ENCODE measurements around the gene SLC44A2.
"Not testable (repeated sequence)": the region's sequence is repeated elsewhere in the genome, so short reads cannot be mapped to it uniquely, and the experiment has no call there.

The SLC44A2 gene

DNA sequence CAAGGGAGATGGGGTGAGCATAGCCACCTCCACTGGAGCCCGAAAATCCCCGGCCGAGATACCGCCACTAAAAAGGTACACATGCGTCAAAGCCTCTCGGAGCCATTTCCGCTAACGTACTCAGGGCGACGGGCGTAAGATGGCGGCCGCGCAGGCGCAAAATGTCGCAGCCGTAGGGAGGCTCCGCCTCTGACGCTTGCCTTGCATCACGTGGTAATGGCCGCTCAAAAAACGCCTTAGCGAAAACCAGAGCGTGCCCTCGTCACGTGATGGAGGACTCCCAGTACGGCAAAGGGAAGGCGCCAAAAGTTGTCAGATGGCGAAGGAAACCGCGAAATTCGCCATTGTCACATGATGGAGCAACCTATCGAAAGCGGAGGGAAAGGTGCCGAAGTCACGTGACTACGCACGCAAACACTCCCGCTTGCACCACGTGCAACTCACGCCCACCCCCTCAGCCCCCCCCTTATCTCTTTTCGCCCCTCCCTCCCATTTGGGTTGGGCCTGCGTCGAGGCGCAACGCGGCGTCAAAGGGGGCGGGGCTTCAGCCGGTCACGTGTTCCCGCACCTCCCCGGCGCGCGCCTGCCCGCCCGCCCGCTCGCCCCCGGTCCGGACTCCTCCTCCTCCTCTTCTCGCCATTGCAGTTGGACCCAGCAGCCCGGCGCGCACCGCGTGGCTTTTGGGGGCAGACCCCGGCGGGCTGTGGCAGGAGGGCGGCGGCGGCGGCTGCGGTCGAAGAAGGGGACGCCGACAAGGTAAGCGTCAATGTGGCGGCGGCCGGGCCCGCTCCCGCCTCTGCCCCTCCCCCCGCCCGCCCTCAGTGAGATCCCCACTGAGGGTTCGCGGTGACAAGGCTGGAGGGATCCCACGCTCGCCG lies 28.6 kb downstream of the SLC44A2 start, which contains the start of gene ILF3:
Gene ILF3, plus strand, starts transcription at position 615 of the 878 bp plus-strand sequence. CDS start 16,260 bp downstream, outside the sequence.
- peak; percentile 99 to 100 (median 100) for DNase-seq

DNA sequence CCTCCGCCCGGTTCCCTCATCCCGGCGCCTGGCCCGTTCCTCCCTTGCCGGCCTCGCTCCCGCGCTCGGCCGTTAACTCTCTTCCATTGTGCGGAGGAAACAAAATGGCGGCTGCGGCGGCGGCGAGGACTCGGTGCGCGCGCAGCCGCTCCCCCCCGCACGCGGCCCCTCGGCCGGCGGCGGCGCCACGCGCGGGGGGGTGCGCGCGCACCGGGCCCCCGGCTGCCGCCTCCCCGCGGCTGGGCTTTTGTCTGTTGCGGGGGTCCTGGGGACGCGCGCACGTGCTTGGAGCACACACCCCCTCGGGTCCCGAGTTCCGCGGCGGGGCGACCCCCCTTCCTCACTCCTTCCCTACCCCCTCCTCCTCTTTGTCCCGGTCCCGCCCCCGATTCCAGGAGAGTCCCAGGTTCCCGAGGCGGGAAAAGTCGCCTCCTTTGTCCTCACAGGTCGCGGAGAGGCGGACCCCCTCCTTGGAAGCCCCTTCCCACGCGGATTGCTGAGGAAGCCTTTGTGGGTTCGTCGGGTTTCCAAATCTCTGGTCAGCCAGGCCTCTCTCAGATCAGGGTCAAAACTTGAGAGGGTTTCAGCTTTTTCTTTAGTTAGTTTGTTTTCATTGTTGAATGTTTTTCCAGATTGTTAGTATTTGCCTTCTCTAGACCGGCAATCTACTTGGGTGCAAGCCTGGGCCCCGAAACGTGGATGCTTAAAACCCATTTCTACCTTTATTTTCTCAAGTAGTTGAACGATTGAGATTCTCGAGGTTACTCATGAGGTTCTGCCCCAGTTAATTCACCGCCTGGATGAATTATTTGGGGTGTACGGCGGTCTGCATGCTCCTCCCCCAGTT lies 29.5 kb downstream of the SLC44A2 start:
- DNase-seq = peak; percentile 47 to 91 (median 91)

DNA sequence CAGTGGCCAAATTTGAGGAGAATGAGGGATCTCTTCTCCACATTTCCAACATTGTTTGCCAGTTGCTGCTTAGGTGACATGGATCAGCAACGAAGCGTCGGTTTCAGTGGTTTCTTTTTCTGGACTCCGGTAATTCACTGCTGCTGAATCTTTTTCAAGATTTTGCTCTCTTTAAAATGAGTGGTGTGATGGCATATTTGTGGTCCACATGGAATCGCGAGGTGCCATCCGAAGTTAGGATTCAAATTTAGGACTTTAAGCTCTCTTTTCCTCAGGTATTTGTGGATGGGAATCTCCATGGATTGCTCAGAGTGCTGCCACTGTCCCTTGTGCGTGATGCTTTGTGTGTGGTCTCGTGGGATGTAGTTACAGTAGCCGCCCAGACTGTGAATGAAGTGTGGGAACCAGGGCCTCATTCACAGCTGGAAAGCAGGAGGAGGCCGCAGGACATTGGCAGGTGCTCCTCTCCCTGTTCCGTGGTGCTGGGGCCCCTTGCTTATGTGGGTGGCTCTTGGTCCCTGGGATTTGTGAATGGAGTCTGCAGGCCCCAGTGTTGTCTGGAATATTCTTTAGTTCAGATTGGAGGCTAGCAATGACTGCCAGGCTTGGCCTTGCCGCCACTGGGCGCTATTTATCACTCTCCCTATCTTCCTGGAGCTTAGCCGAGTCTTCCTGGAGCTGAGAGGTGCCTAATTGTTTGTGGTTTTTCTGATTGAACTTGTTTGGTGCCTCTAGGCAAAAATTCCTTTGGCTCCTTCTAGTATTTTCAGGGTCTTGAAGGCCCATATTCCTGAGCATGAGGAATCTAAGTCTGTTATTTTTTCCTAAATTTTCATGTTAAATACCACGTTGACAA lies 30.3 kb downstream of the SLC44A2 start:
- peak in 2 of 3 experiments; percentile 50 to 63 for DNase-seq

DNA sequence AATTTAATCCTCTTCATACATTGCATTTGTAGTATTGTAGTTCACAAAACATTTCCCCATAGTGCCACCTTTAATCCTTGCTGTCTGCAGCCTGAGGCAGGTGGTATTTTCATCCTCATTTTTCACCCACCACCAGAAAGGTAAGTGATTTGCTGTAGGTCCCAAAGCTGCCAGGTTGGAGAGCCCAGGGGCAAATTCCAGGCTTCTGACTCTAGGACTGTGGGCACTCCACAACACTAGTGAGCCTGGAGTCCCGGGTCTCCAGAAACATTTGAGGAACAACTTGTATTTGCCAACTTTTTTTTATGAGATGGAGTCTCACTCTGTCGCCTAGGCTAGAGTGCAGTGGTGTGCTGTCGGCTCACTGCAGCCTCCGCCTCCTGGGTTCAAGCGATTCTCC lies 35.0 kb downstream of the SLC44A2 start:
- DNase-seq = no peak

- DNase-seq = no peak
Observed at GRCh38 chr19:10661946-10662345, 36.6 kb downstream of the SLC44A2 start.

GRCh38 chr19:10662384-10663251 lies 37.3 kb downstream of the SLC44A2 start:
- DNase-seq = no peak

- DNase-seq = not testable (repeated sequence)
Observed at GRCh38 chr19:10663252-10663563, 37.9 kb downstream of the SLC44A2 start.

- no peak for DNase-seq
Observed at GRCh38 chr19:10667867-10668266, 42.5 kb downstream of the SLC44A2 start.

GRCh38 chr19:10669246-10669645 lies 43.9 kb downstream of the SLC44A2 start:
- DNase-seq = no peak

- DNase-seq = no peak
Observed at GRCh38 chr19:10670182-10670581, 44.8 kb downstream of the SLC44A2 start.

- no peak for DNase-seq
Observed at GRCh38 chr19:10670876-10671804, 45.8 kb downstream of the SLC44A2 start.

DNA sequence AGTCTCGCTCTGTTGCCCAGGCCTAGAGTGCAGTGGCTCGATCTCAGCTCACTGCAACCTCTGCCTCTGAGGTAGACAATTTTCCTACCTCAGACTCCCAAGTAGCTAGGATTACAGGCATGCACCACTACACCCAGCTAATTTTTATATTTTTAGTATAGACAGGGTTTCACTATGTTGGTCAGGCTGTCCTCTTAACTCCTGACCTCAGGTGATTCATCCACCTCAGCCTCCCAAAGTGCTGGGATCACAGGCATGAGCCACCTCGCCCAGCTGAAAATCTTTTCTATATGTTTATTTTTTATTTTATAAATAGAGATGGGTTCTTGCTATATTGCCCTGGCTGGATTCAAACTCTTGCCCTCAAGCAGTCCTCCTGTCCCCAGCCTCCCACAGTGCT lies 46.6 kb downstream of the SLC44A2 start:
- not testable (repeated sequence) for DNase-seq

GRCh38 chr19:10675214-10675613 lies 49.9 kb downstream of the SLC44A2 start:
- DNase-seq = not testable (repeated sequence)

GRCh38 chr19:10677751-10678150 lies 52.4 kb downstream of the SLC44A2 start:
- DNase-seq = no peak

DNA sequence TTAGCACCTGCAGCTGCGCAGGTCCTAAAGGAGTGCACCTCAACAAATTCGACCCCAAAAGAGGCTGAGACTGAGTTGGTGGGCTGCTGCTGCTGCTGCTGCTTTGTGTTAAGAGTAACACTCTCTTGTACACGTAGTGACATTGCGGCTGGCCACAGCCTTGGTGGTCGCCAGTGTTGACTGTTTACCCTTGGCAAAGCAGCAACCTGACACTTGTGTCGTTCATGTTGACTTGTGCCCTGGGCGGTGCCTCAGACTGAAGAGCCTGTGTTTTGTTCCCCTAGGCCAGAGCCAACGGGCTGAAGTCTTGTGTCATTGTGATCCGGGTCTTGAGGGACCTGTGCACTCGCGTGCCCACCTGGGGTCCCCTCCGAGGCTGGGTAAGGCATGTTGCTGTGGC lies 53.5 kb downstream of the SLC44A2 start:
- no peak for DNase-seq

DNA sequence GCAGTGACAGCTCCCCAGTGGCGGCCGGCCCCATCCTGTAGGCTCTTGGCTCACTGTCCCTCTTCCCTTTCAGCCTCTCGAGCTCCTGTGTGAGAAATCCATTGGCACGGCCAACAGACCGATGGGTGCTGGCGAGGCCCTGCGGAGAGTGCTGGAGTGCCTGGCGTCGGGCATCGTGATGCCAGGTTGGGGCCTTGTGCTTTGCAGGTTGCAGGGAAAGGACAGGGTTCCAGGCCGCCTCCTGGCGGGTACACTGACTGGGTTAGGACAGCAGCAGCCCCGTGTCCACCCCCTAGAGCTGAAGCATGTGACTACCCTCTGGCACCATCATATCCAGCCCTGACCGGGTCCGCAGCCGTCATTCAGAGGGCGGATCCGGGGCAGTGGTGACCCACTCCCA lies 54.4 kb downstream of the SLC44A2 start:
- DNase-seq = no peak

DNA sequence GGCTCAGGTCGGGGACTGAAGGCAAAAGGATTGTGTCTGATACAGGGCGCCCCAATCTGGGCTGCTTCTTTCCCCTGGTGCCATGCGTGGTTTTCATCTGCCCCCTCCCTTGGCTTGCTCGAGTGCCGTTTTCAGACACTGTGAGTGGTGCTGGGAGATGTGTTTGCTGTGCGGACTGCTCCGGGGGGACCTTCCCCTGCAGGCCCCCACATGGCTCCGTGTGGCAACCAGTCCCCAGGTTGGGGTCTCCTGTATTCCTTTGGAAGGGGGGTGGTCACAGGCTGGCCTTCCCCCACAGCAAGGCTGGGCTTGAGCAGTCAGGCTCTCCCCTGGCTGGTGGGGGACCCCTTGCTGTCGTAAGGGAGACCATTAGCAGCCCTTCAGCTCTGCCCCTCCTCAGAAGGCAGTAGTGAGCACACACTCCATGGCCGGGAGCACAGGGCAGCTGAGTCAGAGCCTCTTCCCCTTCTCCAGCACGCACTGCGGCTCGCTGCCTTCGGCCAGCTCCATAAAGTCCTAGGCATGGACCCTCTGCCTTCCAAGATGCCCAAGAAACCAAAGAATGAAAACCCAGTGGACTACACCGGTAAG lies 55.3 kb downstream of the SLC44A2 start:
- DNase-seq = no peak

DNA sequence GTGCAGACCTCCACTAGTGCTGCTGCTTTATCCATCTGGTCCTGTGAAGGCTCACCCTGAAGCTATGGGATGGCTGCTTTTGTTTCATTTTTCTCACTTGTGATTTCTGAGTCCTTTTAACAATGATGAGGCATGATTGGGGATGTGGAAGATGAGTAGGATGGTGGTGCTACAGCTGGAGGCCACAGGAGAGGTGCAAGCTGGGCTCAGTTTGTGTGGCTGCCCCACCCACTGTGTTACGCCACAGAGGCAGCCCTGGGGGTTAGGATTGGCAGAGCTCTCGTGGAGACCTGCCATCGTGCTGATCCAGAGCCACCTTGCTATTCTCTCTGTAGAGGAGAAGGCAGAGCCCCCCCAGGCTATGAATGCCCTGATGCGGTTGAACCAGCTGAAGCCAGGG lies 56.3 kb downstream of the SLC44A2 start:
- no peak for DNase-seq

DNA sequence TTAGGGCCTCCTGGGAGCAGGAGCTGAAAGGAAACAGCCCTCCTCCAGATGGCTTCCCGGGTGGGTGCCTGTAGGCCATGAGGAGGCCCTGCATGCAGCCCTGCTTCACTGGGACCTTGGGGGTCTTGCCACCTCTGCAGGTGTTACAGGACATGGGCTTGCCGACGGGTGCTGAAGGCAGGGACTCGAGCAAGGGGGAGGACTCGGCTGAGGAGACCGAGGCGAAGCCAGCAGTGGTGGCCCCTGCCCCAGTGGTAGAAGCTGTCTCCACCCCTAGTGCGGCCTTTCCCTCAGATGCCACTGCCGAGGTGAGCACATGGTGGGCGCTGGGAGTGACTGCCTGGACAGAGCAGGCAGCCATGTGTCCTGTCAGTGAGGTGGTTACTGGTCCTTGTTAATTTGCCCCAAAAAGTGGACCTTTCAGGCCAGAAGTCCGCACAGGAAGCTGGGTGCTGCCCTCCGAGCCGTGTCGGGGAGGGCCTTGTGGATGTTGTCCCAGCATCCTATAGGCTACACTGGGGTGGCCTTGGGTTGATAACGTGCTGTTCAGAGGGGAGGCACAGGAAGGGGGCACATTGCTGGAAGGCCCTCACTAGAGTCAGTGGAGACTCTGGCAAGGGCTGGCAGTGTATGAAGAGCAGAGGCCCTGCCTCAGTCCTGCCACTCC lies 57.2 kb downstream of the SLC44A2 start:
- DNase-seq = no peak

- no peak for DNase-seq
Observed at GRCh38 chr19:10683064-10683426, 57.7 kb downstream of the SLC44A2 start.

Data from NCI-H1417 (cell line).